GM19328 (cell line): ENCODE data around the gene WWOX.

ENCODE experiments used
- ATAC-seq: cut with Tn5 transposase; IDR thresholded peaks from one replicate; pipeline ENCODE4 v1.9.1; 2021; ENCODE audit warnings: mild to moderate bottlenecking, moderate library complexity; ENCODE audit not compliant: unreplicated experiment

Gene WWOX

DNA sequence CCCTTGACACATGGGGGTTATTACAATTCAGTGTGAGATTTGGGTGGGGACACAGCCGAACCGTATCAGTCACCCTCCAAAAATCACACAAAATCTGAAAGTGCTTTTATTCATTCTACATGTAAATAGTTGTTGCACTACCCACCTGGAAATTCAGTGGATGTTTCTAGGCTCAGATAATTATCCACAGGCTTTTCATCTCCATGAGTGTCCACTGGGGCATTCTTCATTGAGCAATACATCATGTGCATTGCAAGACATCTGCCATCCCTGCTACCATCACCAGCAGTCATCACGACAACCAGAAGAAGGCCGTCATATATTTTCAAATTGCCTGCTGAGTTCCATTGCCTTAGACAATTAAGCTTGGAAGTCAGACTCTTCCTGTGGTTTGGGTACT is 330.8 kb downstream of the WWOX start:
- ATAC-seq: no peak

DNA sequence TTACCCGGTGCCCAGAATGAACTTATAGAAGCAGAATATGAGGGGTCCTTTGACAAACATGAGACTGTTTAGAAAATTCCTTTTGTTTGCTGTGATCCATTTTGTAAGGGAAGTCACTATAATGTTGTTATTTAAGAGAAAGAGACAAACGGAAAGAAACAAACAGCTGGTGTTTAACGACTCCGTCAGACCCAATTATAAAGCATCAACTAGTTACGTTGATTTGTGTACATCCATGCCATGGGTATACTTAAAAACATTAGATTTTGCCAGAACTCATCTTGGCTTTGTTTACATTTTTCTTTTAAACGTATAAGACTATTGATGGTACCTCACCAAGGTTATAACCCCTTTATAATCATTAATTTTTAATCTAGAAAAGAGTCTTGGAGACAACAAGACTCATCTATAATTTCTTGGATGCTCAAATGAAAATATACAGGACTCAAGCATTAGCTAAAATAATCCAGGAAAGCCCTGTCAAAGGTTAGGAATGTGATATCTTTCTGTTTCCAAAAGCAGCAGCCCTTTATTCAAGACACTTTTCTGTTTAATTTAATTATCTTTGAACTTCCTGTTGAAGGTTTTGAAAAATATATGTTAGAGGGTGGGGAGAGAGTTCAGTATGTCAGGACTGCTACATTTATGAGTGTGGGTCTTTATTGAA is 331.7 kb downstream of the WWOX start:
- no peak for ATAC-seq

- ATAC-seq: no peak
Observed at GRCh38 chr16:78431701-78432100, 332.2 kb downstream of the WWOX start.

DNA sequence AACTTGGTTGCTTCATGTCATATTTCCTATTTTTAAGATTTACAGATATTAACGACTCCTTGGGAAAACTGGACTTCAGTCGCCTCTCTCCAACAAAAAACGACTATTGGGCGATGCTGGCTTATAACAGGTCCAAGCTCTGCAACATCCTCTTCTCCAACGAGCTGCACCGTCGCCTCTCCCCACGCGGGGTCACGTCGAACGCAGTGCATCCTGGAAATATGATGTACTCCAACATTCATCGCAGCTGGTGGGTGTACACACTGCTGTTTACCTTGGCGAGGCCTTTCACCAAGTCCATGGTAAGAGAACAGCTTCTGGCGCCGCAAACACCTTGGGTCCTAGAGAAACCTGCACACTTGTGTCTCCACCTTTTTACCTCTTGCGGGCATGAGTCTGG is 333.0 kb downstream of the WWOX start:
- no peak for ATAC-seq

- no peak for ATAC-seq
Observed at GRCh38 chr16:78433116-78433515, 333.7 kb downstream of the WWOX start.

GRCh38 chr16:78434401-78434800 is 334.9 kb downstream of the WWOX start:
- ATAC-seq: no peak

- ATAC-seq: no peak
Observed at GRCh38 chr16:78435260-78435659, 335.8 kb downstream of the WWOX start.

- ATAC-seq: no peak
Observed at GRCh38 chr16:78436023-78436422, 336.6 kb downstream of the WWOX start.

GRCh38 chr16:78436846-78437245 is 337.4 kb downstream of the WWOX start:
- no peak for ATAC-seq

DNA sequence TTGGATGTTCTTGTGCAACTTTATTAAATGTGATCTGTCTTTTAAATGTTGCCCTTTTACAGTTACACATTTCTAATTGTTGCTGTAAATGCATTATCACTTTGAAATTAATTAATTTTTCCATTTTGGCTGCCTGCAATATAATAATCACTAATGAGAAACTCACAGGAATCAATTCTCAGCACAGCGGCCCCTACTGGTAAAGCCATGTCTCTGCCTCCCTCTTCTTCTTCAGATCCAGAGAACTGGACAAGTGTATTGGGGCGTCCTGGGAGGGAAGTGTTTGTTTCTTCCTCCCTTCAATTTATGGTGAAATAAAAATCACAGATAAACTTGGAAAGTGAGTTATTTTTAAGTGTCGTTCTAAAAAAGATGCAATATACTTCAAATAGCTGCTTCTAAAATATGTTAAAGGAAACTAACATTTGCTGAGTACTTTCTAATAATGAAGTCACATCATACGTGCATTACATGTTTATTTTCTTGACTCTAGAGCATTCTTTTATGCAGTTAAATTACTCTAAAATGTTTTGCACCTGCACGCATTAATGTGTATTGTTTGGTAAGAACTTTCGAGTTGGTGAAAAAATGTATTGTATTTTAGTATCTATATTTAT is 338.0 kb downstream of the WWOX start:
- no peak for ATAC-seq

GRCh38 chr16:78438219-78438618 is 338.8 kb downstream of the WWOX start:
- no peak for ATAC-seq

DNA sequence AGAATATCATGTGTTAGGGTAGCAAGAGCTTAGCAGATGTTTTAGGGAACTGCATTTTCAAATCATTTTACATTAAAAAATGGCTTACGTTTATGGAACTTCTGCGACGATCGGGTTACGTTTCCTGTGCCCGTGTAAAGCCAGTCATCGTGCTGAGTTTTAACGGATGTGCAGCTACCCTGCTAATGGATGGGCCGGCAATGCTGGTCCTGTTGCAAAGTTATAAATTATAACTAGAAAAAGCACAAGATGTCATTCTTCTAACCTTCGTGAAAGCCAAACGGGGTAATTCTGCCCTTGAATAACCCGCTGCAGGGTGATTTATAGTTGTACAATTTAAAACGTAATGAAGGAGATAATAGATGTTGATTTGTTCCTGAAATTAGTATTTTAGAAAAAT is 339.2 kb downstream of the WWOX start:
- no peak for ATAC-seq

DNA sequence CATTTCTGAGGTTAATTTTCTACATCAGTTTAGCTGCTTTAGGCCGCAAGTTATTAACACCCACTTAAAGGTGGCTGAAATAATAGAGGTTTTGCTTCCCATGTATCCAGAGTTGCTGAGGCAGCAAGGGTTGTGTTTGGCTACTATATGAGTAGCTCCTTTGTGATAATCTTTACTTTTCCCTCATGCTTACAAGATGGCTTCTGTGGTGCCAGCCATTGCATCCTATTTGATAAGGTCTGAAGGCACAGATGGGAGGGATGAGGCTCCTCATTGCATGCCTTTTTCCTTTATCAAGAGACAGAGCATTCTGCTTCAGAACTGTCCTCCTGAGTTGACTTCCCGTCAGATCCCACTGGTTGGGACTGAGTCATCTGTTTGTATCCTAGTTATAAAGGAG is 340.2 kb downstream of the WWOX start:
- ATAC-seq: no peak

DNA sequence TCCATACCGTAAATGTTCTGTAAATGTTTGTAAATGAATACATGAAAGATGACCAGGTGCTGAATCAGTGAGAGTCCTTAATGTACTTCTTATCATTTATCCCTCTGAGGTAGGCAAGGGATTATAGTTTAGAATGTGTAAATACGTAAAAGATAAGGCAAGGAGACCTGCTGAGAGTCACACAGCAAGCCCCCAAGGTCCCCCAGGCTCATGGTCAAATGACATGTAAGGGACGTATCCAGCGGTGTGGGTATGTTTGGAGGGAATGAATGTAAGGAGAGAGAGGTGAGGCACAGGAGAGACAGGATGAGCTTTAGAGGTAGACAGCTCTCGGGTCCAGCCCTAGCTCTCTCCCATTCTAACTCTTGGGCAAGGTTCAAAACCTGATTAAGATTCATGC is 341.8 kb downstream of the WWOX start:
- ATAC-seq: no peak

GRCh38 chr16:78443542-78444364 is 344.3 kb downstream of the WWOX start:
- ATAC-seq: no peak

GRCh38 chr16:78445818-78446217 is 346.4 kb downstream of the WWOX start:
- no peak for ATAC-seq

- ATAC-seq: no peak
Observed at GRCh38 chr16:78446486-78446885, 347.0 kb downstream of the WWOX start.

DNA sequence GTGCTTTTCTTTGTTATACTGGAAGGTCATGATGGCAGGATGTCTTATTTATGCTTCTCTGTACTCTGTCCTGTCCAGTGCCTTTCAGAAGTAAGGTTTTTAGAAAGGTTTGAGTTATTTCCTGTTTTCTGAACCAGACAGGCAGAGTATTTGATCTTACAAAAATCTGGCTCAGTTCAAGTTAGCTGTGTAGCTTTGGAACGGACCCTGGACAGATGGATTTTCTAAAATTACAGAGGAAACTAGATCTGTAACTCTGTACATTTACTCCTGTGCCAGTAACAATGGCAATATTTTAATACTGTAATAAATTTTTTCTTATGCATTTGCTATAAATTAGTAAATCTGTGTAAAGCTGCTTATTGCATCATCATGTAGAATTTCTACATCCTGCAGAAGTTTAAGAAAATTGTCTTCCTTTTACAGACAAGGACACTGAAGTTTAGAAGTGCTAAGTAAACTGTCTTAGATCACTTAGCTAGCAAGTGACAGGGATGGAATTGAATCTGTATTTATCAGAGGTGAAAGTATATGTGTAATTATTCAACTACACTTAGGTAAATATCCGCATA is 347.6 kb downstream of the WWOX start:
- no peak for ATAC-seq

DNA sequence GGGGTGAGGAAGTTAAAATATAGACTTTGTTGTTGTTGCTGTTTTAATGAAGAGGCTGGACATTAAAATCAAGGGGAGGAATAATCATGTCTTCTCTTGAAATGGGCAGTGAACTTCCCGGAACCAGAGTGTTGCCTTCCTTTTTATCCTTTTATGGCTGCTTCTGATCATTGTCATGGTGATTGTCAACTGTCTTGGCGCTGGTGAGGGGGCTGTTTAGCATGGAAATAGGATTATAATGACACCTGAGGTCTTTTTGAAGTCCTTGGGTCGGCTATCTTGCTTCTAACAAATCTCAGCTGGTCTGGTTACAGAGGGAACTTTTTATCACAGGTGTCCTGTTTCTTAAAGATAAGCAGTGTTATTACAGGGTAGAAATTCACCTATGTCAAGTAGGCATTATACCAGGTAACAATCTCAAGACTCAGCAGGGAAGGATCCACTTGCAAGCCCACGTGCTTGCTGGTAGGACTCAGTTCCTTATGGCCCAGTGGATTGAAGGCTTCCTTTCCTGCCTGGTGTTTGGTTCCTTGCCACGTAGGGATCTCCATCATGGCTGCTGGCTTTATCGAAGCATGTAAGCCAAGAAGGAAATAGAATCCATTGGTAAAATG is 349.3 kb downstream of the WWOX start:
- no peak for ATAC-seq

DNA sequence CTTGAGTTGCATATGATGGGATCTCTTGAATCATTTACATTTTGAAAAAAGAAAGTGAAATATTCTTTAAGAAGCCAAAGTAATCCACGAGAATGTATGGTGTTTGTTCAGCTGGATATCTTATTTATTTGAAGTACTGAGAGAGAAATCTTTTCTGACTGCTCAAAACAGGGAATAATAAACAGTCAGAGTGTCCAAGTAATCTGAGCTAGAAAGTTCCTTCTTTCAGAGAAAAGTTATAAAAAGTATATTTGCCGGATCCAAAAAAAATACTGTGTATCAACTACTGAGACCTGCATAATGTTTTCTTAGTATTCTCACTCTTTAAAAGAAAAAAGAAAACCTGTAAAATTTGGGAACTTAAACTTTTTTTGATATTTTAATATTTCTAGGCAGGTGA is 350.8 kb downstream of the WWOX start:
- ATAC-seq: no peak

DNA sequence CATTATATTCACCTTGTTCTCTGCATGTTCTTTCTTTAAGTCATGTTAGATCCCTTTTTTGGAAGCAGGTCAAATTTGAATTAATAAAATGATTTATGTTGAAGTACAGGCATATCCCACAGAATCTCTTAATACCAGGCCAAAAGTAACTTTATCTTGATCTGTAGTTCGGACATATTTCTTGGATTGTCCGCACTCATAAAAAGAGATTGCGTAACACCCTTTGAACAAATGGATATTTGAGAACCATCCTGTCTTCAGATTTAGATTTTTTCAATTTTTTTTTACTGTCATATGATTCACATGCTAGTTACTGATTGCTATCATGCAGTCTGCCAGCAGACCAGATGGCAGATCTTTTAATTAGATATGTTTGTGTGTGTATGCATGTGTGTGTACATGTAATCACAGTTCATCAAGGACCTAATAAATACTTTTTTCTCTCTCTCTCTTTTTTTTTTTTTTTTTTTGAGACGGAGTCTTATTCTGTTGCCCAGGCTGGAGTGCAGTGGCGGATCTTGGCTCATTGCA is 352.6 kb downstream of the WWOX start:
- no peak for ATAC-seq
